Ovary (tissue), 9 donors: ENCODE data around the gene TRIOBP. TPM values are rescaled to one million over a fixed set of nuclear protein-coding genes. Genes with fewer than 3 reads are reported as not detected.
"Not testable (repeated sequence)": the region's sequence is repeated elsewhere in the genome, so short reads cannot be mapped to it uniquely, and the experiment has no call there.

Experiments
- DNase-seq, 5 donors: peaks; one replicate each; pipeline ENCODE4 v3.0.0-alpha.2; 2019 to 2020
- H3K27ac ChIP-seq, 2 donors: fragments of 200-600 bp; one replicate each; pipeline versions ENCODE4 v1.5.1 to v1.8.0; 2019 to 2022
- H3K27me3 ChIP-seq: fragments of 200-600 bp; one replicate; pipeline ENCODE4 v1.8.0; 2022
- H3K36me3 ChIP-seq: fragments of 200-600 bp; sonication (generic); one replicate; pipeline ENCODE4 v1.5.1; 2019
- H3K4me1 ChIP-seq: one replicate; pipeline ENCODE4 v1.8.1; 2013; ENCODE audit warnings: mild to moderate bottlenecking, moderate library complexity; ENCODE audit not compliant: insufficient read depth
- H3K4me3 ChIP-seq: fragments of 200-600 bp; sonication (generic); one replicate; pipeline ENCODE4 v1.5.1; 2017
- H3K9me3 ChIP-seq, 2 donors: fragments of 200-600 bp in 1 of 2; sonication (generic) in 1 of 2; one replicate each; pipeline versions ENCODE4 v1.5.1 to v1.8.1; 2013 to 2019; ENCODE audit warnings: mild to moderate bottlenecking in 1 of 2, moderate library complexity in 1 of 2
- EP300 ChIP-seq: sonication (generic); formaldehyde crosslinking; IDR thresholded peaks from one replicate; pipeline ENCODE4 v1.6.1; 2017; ENCODE audit warnings: antibody characterized with exemption
- POLR2A ChIP-seq: fragments of 450-650 bp; IDR thresholded peaks from one replicate; pipeline ENCODE4 v1.6.1; 2017; ENCODE audit warnings: antibody characterized with exemption, mild to moderate bottlenecking, moderate library complexity
- WGBS, 3 donors: extraction: QIAGEN DNeasy Blood & Tissue Kit in 1 of 3; methylation state at CpG; one replicate each; pipeline versions ENCODE4 v1.1.5 to v1.1.7; 2013 to 2017; 5-methylcytosine and 5-hydroxymethylcytosine counted together
- intact Hi-C, 4 donors: fragments of 100-400 bp; cut with DNase I; formaldehyde crosslinking; loops; one replicate each; pipeline versions ENCODE4 v1.11.0 to v1.15.1; 2022 to 2023
- polyA plus RNA-seq, 2 donors: library from polyadenylated mRNA; stranded (reverse); fragments of 200-250 nt in 1 of 2; fragments of 350-450 nt in 1 of 2; fragmentation: Illumina TruSeq in 1 of 2; extraction: RNeasy Lipid Tissue Mini Kit (QIAGEN cat#74804) in 1 of 2; gene quantifications; one replicate each; pipeline ENCODE4 v1.2.3, GENCODE V29; 2013 to 2014
- total RNA-seq, 7 donors: library from RNA; depleted of rRNA in 2 of 7; stranded (reverse); fragments of >200 nt in 2 of 7; fragmentation: NEBNext Ultra II Directional in 3 of 7; extraction: Animal tissue kit (Norgen Biotek cat#: 25700) in 3 of 7; gene quantifications; one replicate each; pipeline versions ENCODE4 v1.1.0 to v1.2.4, GENCODE V29; 2016 to 2023
- TF ChIP-seq, protein P1 (sequence below), 3 donors: fragments of 450-650 bp in 2 of 3; fragments of 200-600 bp in 1 of 3; IDR thresholded peaks; one replicate each; pipeline versions ENCODE4 v1.5.1 to v1.8.0; 2016 to 2022; ENCODE audit warnings: antibody characterized with exemption in 3 of 3, mild to moderate bottlenecking in 1 of 3
- donor health status: DM: no; HTN: no; CAD: no; lungs with moderate emphysema.
- donor health status: DM: no; HTN: no; CAD: no.
- donor health status: Bipolar disorder and iron deficiency.
- donor health status: DM: yes; HTN: yes; CAD: no.
- donor health status: DM: no; HTN: no; CAD: no.
- donor health status: DM: yes; HTN: yes; CAD: no.

TRIOBP gene
- total and polyA plus RNA-seq, 9 donors = 19.5 to 175 (median 86.8) TPM

DNA sequence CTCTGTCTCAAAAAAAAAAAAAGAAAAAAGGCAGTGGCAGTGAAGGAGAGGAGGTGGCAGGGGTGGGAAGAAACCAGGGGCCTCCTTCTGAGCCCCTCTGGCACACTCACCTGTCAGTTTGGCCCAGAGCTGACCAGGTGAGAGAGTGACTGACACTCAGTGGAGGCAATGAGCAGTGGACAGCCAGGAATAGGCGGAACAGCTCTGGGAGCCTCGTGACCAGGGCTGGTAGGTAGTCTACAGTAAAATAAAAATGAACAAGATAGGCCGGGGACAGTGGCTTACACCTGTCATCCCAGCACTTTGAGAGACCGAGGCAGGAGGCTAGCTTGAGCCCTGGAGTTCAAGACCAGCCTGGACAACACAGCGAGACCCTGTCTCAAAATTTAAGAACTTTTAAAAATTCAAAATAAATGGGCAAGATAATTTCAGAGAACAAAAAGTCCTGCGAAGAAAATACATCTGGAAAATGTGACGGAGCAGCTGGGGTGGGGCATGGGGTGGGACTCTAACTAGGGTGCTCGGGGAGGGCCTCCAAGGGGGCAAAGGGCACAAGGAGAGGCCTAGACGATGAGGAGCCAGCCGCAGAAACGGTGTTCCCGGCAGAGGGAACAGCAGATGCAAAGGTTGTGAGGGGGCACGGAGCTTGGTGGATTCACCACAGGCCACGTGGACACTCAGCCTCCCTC is 42.1 kb upstream of the TRIOBP start:
- intact Hi-C loops = no loop called here
- DNase-seq = no peak
- Histone ChIP-seq H3K36me3 (no peaks in the 10 kb centered on the region), H3K4me3 (no peak overlapping the region), H3K9me3 (no peaks in the 10 kb centered on the region), H3K27me3 (no peaks in the 10 kb centered on the region), H3K27ac (no peak overlapping the region), H3K4me1 (peaks cover 8% of the 10 kb centered on the region)
- TF ChIP-seq, protein P1, sequence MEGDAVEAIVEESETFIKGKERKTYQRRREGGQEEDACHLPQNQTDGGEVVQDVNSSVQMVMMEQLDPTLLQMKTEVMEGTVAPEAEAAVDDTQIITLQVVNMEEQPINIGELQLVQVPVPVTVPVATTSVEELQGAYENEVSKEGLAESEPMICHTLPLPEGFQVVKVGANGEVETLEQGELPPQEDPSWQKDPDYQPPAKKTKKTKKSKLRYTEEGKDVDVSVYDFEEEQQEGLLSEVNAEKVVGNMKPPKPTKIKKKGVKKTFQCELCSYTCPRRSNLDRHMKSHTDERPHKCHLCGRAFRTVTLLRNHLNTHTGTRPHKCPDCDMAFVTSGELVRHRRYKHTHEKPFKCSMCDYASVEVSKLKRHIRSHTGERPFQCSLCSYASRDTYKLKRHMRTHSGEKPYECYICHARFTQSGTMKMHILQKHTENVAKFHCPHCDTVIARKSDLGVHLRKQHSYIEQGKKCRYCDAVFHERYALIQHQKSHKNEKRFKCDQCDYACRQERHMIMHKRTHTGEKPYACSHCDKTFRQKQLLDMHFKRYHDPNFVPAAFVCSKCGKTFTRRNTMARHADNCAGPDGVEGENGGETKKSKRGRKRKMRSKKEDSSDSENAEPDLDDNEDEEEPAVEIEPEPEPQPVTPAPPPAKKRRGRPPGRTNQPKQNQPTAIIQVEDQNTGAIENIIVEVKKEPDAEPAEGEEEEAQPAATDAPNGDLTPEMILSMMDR (IDR thresholded peaks at IDR 0.05) = no peak
- no peak for TF ChIP-seq POLR2A
- TF ChIP-seq EP300 = no peak
- 68 to 78% (median 75%) methylated on average over 14 of the region's 14 CpGs for WGBS, 3 donors

DNA sequence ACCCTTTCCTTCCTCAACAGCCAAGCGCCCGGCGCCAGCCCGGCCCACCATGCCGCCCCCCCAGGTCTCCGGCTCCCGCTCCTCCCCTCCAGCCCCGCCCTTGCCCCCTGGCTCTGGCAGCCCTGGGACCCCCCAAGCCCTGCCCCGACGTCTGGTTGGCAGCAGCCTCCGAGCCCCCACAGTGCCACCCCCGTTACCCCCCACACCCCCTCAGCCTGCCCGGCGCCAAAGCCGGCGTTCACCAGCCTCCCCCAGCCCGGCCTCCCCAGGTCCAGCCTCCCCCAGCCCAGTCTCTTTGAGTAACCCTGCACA is 41.6 kb upstream of the TRIOBP start:
- no peak for TF ChIP-seq POLR2A
- no peak for TF ChIP-seq EP300
- TF ChIP-seq, protein P1 (IDR thresholded peaks at IDR 0.05) = no peak
- intact Hi-C loops = no loop called here
- no peak overlapping the region for H3K27ac ChIP-seq
- peak in 1 of 5 donors; percentile 35 for DNase-seq
- H3K27me3 ChIP-seq = no peaks in the 10 kb centered on the region
- no peak overlapping the region for H3K4me3 ChIP-seq
- peaks cover 8% of the 10 kb centered on the region for H3K4me1 ChIP-seq
- H3K36me3 ChIP-seq = no peaks in the 10 kb centered on the region
- 70 to 80% (median 77%) methylated on average over 9 to 17 of the region's 17 CpGs for WGBS, 3 donors
- no peaks in the 10 kb centered on the region for H3K9me3 ChIP-seq

DNA sequence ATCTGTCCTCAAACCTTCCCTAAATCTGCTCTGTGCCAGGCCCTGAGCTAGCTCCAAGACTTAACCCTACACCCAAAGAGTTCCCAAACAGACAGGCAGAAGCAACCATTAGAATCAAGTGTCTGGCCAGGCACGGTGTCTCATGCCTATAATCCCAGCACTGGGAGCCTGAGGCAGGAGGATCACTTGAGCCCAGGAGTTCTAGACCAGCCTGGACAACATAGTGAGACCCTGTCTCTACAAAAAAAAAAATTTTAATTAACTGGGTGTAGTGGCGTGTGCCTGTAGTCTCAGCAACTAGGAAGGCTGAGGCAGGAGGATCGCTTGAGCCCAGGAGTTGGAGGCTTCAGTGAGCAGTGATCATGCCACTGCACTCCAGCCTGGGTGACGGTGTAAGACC is 40.3 kb upstream of the TRIOBP start:
- intact Hi-C loops, H3K27ac ChIP-seq, DNase-seq: not testable (repeated sequence)

DNA sequence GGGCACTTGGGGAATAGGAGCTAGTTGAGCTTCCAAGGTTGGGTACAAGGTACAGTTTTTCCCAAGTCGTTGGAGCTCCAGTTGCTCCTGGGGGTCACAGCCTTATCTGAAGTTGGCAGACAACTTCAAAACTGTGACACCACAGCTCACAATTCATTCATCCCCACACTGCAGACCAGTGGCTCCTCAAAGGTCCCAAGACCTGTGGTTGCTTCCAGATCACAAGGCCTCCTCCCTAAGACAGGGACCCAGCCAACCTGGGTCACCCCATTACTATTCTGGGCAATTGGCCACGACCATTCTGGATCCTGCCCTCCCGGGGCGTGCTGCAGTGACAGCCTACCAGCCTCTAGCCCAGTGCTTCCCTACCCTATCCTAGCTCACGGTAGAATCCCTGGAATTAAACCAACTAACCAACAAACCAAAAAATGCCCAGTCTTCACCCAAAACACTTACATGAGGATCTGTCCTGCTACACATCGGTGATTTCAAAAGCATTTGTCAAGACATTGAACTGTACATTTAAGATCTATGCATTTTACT is 39.2 kb upstream of the TRIOBP start:
- no peak for TF ChIP-seq EP300
- TF ChIP-seq, protein P1 (IDR thresholded peaks at IDR 0.05) = no peak
- no peak for TF ChIP-seq POLR2A
- Histone ChIP-seq H3K4me1 (peaks cover 8% of the 10 kb centered on the region), H3K36me3 (no peaks in the 10 kb centered on the region), H3K4me3 (peak overlapping the region; percentile 24), H3K27ac (peak overlapping the region in 1 of 2 donors; percentile 71), H3K9me3 (no peaks in the 10 kb centered on the region), H3K27me3 (no peaks in the 10 kb centered on the region)
- intact Hi-C loops = loop anchor here in 1 of 4 donors (2.0 kb wide), 1 partner anchor 17 kb away; the partner anchor contains the start of gene LGALS1
- WGBS, 3 donors = 5 to 7% (median 5%) methylated on average over 6 of the region's 6 CpGs
- peak in 2 of 5 donors; percentile 30 to 45 for DNase-seq

More for the DNA sequence above, 40.3 kb upstream of the TRIOBP start:
- not testable (repeated sequence) for H3K9me3 ChIP-seq, H3K36me3 ChIP-seq, H3K27me3 ChIP-seq, H3K4me1 ChIP-seq, H3K4me3 ChIP-seq
- 91 to 93% (median 93%) methylated on average over 4 of the region's 4 CpGs for WGBS, 3 donors
